Measurements from ENCODE around the gene KCNB1. TPM values are rescaled to one million over a fixed set of nuclear protein-coding genes. Genes with fewer than 3 reads are reported as not detected.

KCNB1 gene
- polyA plus RNA-seq, 1 donor from 2014 or later = 3.6 TPM

DNA sequence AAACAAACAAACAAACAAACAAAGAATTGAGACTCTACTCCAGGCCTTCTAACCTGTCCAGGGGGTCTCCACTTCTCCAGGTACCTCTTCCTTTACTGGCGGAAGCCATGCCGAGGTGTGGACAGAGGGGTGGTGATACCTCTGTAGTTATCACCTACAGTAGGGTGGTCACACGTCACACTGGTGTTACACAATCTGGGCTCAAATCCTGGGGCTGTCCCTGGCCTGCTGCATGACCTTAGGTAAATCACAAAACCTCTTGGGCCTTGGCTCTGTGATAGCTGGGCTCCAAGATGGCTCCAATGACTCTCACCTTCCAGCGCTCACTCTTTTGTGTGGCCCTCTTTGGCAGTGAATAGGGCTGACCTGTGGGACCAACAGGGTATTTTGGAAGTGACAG lies 127.8 kb downstream of the KCNB1 start:
- no peak overlapping the region for H3K27ac ChIP-seq (ENCODE audit: low read length)
- H3K9me3 ChIP-seq (ENCODE audit: low read length) = no peaks in the 10 kb centered on the region
- H3K4me2 ChIP-seq (ENCODE audit: low read length) = no peak overlapping the region
- H3K27me3 ChIP-seq (ENCODE audit: insufficient read depth, low read depth, low read length) = no peaks in the 10 kb centered on the region
- no peaks in the 10 kb centered on the region for H3K9me2 ChIP-seq (ENCODE audit: insufficient read depth, low read length)
- H3K36me3 ChIP-seq (ENCODE audit: insufficient read depth, low read length) = no peaks in the 10 kb centered on the region
- H2AFZ ChIP-seq (ENCODE audit: low read depth, low read length) = no peak overlapping the region
- no peak for TF ChIP-seq TAF1 (IDR thresholded peaks at IDR 0.05; ENCODE audit: low read depth)
- no peak overlapping the region for H3K4me3 ChIP-seq (ENCODE audit: low read length)
- no peaks in the 10 kb centered on the region for H4K20me1 ChIP-seq (ENCODE audit: insufficient read depth)
- H3K9ac ChIP-seq (ENCODE audit: low read length) = no peak overlapping the region
- H3K79me2 ChIP-seq (replicated peaks; ENCODE audit: insufficient read depth, low read length) = no peaks in the 10 kb centered on the region
- no peaks in the 10 kb centered on the region for H3F3A ChIP-seq (ENCODE audit: insufficient read depth, low read length, poor library complexity, severe bottlenecking)

DNA sequence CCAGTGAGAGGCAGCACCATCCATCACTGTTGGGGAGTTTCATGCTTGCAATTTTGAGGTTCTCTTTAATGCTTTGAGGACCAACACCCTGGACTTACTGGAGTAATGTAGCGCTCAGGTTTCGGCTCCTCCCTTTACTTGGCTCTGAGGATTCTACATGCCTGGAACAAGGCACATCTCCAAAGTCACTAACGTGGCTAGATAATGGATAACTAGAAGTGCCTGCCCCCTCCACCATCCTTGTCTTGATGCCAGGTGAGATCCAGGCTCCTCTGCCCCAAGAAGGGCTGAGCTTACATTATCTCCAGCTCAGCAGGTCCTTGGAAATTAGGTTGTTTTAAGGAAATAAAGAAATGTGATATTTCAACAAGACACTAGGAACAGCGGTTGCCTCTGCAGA lies 129.1 kb downstream of the KCNB1 start:
- Histone ChIP-seq H3K9ac (ENCODE audit: low read length) (no peak overlapping the region), H3F3A (ENCODE audit: insufficient read depth, low read length, poor library complexity, severe bottlenecking) (no peaks in the 10 kb centered on the region), H3K9me2 (ENCODE audit: insufficient read depth, low read length) (no peaks in the 10 kb centered on the region), H3K27me3 (ENCODE audit: insufficient read depth, low read depth, low read length) (no peaks in the 10 kb centered on the region), H3K36me3 (ENCODE audit: insufficient read depth, low read length) (no peaks in the 10 kb centered on the region), H3K4me3 (ENCODE audit: low read length) (no peak overlapping the region), H2AFZ (ENCODE audit: low read depth, low read length) (no peak overlapping the region), H3K27ac (ENCODE audit: low read length) (no peak overlapping the region), H3K9me3 (ENCODE audit: low read length) (no peaks in the 10 kb centered on the region), H3K4me2 (ENCODE audit: low read length) (no peak overlapping the region), H4K20me1 (ENCODE audit: insufficient read depth) (no peaks in the 10 kb centered on the region), H3K79me2 (replicated peaks; ENCODE audit: insufficient read depth, low read length) (no peaks in the 10 kb centered on the region)
- no peak for TF ChIP-seq EP300 (conservative IDR thresholded peaks at IDR 0.05; ENCODE audit: poor library complexity, severe bottlenecking)
- TF ChIP-seq MXI1 (conservative IDR thresholded peaks at IDR 0.05; ENCODE audit: poor library complexity, severe bottlenecking) = no peak
- no peak for TF ChIP-seq EZH2 (IDR thresholded peaks at IDR 0.05; ENCODE audit: borderline replicate concordance, insufficient read depth, low read length, poor library complexity, severe bottlenecking)
- no peak for TF ChIP-seq POLR2AphosphoS5 (IDR thresholded peaks at IDR 0.05)
- no peak for TF ChIP-seq SMC3 (conservative IDR thresholded peaks at IDR 0.05; ENCODE audit: poor library complexity)
- no peak for TF ChIP-seq TAF1 (IDR thresholded peaks at IDR 0.05; ENCODE audit: low read depth)
- TF ChIP-seq, protein P1, sequence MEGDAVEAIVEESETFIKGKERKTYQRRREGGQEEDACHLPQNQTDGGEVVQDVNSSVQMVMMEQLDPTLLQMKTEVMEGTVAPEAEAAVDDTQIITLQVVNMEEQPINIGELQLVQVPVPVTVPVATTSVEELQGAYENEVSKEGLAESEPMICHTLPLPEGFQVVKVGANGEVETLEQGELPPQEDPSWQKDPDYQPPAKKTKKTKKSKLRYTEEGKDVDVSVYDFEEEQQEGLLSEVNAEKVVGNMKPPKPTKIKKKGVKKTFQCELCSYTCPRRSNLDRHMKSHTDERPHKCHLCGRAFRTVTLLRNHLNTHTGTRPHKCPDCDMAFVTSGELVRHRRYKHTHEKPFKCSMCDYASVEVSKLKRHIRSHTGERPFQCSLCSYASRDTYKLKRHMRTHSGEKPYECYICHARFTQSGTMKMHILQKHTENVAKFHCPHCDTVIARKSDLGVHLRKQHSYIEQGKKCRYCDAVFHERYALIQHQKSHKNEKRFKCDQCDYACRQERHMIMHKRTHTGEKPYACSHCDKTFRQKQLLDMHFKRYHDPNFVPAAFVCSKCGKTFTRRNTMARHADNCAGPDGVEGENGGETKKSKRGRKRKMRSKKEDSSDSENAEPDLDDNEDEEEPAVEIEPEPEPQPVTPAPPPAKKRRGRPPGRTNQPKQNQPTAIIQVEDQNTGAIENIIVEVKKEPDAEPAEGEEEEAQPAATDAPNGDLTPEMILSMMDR (IDR thresholded peaks at IDR 0.05; ENCODE audit: poor library complexity, severe bottlenecking) = no peak
- TF ChIP-seq, protein P2, sequence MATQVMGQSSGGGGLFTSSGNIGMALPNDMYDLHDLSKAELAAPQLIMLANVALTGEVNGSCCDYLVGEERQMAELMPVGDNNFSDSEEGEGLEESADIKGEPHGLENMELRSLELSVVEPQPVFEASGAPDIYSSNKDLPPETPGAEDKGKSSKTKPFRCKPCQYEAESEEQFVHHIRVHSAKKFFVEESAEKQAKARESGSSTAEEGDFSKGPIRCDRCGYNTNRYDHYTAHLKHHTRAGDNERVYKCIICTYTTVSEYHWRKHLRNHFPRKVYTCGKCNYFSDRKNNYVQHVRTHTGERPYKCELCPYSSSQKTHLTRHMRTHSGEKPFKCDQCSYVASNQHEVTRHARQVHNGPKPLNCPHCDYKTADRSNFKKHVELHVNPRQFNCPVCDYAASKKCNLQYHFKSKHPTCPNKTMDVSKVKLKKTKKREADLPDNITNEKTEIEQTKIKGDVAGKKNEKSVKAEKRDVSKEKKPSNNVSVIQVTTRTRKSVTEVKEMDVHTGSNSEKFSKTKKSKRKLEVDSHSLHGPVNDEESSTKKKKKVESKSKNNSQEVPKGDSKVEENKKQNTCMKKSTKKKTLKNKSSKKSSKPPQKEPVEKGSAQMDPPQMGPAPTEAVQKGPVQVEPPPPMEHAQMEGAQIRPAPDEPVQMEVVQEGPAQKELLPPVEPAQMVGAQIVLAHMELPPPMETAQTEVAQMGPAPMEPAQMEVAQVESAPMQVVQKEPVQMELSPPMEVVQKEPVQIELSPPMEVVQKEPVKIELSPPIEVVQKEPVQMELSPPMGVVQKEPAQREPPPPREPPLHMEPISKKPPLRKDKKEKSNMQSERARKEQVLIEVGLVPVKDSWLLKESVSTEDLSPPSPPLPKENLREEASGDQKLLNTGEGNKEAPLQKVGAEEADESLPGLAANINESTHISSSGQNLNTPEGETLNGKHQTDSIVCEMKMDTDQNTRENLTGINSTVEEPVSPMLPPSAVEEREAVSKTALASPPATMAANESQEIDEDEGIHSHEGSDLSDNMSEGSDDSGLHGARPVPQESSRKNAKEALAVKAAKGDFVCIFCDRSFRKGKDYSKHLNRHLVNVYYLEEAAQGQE (IDR thresholded peaks at IDR 0.05; ENCODE audit: borderline replicate concordance) = no peak
- no peak for TF ChIP-seq RAD21 (conservative IDR thresholded peaks at IDR 0.05)

DNA sequence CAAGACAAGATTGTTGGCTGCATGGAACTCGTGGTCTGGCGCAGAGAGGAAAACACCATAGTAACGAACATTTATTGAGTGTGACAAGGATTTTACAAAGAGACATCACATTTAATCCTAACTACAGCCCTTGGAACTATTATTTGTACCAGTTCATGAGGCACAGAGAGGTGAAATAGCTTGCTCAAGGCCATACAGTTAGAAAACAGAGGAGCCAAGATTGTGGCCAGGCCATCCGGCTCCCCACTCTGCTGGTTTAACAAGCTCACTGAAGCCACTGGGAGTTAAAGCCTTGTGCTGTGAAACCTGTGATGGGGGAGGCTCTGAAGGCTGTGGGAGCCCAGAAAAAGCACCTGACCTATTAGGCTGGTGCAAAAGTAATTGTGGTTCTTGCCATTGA lies 129.7 kb downstream of the KCNB1 start:
- Histone ChIP-seq H3K9me2 (ENCODE audit: insufficient read depth, low read length) (no peaks in the 10 kb centered on the region), H3K4me3 (ENCODE audit: low read length) (no peak overlapping the region), H4K20me1 (ENCODE audit: insufficient read depth) (no peaks in the 10 kb centered on the region), H3K27ac (ENCODE audit: low read length) (no peak overlapping the region), H3K36me3 (ENCODE audit: insufficient read depth, low read length) (no peaks in the 10 kb centered on the region), H3K27me3 (ENCODE audit: insufficient read depth, low read depth, low read length) (no peaks in the 10 kb centered on the region), H3K9me3 (ENCODE audit: low read length) (no peaks in the 10 kb centered on the region), H2AFZ (ENCODE audit: low read depth, low read length) (no peak overlapping the region), H3K4me2 (ENCODE audit: low read length) (no peak overlapping the region), H3F3A (ENCODE audit: insufficient read depth, low read length, poor library complexity, severe bottlenecking) (no peaks in the 10 kb centered on the region), H3K79me2 (replicated peaks; ENCODE audit: insufficient read depth, low read length) (no peaks in the 10 kb centered on the region), H3K9ac (ENCODE audit: low read length) (no peak overlapping the region)
- TF ChIP-seq MXI1 (conservative IDR thresholded peaks at IDR 0.05; ENCODE audit: poor library complexity, severe bottlenecking) (no peak), SMC3 (conservative IDR thresholded peaks at IDR 0.05; ENCODE audit: poor library complexity) (no peak), TAF1 (IDR thresholded peaks at IDR 0.05; ENCODE audit: low read depth) (no peak), EZH2 (IDR thresholded peaks at IDR 0.05; ENCODE audit: borderline replicate concordance, insufficient read depth, low read length, poor library complexity, severe bottlenecking) (no peak), POLR2AphosphoS5 (IDR thresholded peaks at IDR 0.05) (no peak), EP300 (conservative IDR thresholded peaks at IDR 0.05; ENCODE audit: poor library complexity, severe bottlenecking) (no peak), RAD21 (conservative IDR thresholded peaks at IDR 0.05) (no peak)
- TF ChIP-seq, protein P2 (IDR thresholded peaks at IDR 0.05; ENCODE audit: borderline replicate concordance) = no peak
- TF ChIP-seq, protein P1 (IDR thresholded peaks at IDR 0.05; ENCODE audit: poor library complexity, severe bottlenecking) = no peak
